Ishikawa (cell line): Measurements from ENCODE around the gene DEAF1.

ENCODE experiments used
- EP300 ChIP-seq: IDR thresholded peaks from 2 replicates; pipeline ENCODE4 v1.6.1; 2012; ENCODE audit warnings: borderline replicate concordance
- FOXM1 ChIP-seq: IDR thresholded peaks from 2 replicates; pipeline ENCODE4 v1.6.1; 2012; ENCODE audit warnings: low read depth, borderline replicate concordance
- NFIC ChIP-seq: IDR thresholded peaks from 2 replicates; pipeline ENCODE4 v1.6.1; 2012
- TAF1 ChIP-seq: IDR thresholded peaks from 2 replicates; pipeline ENCODE4 v1.6.1; 2012; ENCODE audit warnings: low read depth, mild to moderate bottlenecking
- TEAD4 ChIP-seq: IDR thresholded peaks from 2 replicates; pipeline ENCODE4 v1.6.1; 2012
- YY1 ChIP-seq: IDR thresholded peaks from 2 replicates; pipeline ENCODE4 v1.6.1; 2012; ENCODE audit warnings: low read depth

- no peak; the same call in 1 of the 2 replicates for TF ChIP-seq EP300
- peak; percentile 45; the same call in 1 of the 2 replicates for TF ChIP-seq YY1
- no peak for TF ChIP-seq NFIC
- TF ChIP-seq TEAD4, result 0 out of 2 replicates have a peak, but pooled peaks have one; percentile 29
- peak; percentile 51; the same call in 1 of the 2 replicates for TF ChIP-seq TAF1
- TF ChIP-seq FOXM1, result no peak
Observed at GRCh38 chr11:615504-616319, 79.3 kb downstream of the DEAF1 start, which contains the start of gene IRF7.
